HCT116 (cell line): ENCODE measurements around the gene EFR3B.

Source experiments
- EZH2 ChIP-seq: fragments of 200-600 bp; sonication (generic); IDR thresholded peaks from 2 replicates; pipeline ENCODE4 v1.6.1; 2017; ENCODE audit warnings: antibody characterized with exemption, mixed run types
- POLR2AphosphoS5 ChIP-seq: IDR thresholded peaks from 2 replicates; pipeline ENCODE4 v1.6.1; 2011; ENCODE audit warnings: mild to moderate bottlenecking, low read depth, low read length, moderate library complexity
- ZNF274 ChIP-seq: fragments of 200-500 bp; sonication (Bioruptor generic); IDR thresholded peaks from 2 replicates; pipeline ENCODE4 v1.6.1; 2014; ENCODE audit warnings: mild to moderate bottlenecking, low read depth, low read length, inconsistent platforms
- TF ChIP-seq, protein P1 (sequence below): IDR thresholded peaks from 2 replicates; pipeline ENCODE4 v1.6.1; 2012
- TF ChIP-seq, protein P2 (sequence below), 3 experiments: fragments of 200-600 bp in 1 of 3; sonication (generic) in 1 of 3; IDR thresholded peaks in 2 of 3; conservative IDR thresholded peaks in 1 of 3; 2 replicates each; pipeline ENCODE4 v1.5.1; 2012 to 2017; ENCODE audit warnings: low read depth in 2 of 3, low read length in 2 of 3, antibody characterized with exemption in 1 of 3, borderline replicate concordance in 1 of 3, control low read depth in 1 of 3, mild to moderate bottlenecking in 1 of 3, mixed read lengths in 1 of 3, mixed run types in 1 of 3, moderate library complexity in 1 of 3; ENCODE audit not compliant: insufficient read depth in 1 of 3

DNA sequence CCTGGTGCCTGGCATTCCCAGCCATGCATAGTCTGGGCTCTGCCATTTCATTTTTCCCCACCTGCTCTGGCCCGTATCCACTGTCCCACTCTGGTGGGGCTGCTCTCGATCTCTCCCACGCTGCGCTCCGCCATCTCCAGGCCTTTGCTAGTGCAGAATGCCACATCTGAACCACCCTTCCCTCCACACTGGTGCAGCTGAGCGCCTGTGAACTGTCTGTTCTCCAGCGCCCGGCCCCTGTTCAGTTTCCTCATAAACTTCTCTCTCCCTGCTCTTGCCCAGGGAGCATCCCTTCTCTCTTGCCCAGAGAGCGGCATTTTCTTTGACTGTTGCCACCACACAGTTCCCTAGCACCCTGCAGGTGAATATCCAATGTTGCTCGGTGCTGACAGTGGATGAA is 105.0 kb downstream of the EFR3B start:
- TF ChIP-seq POLR2AphosphoS5 (no peak), ZNF274 (no peak), EZH2 (no peak)
- TF ChIP-seq, protein P1, sequence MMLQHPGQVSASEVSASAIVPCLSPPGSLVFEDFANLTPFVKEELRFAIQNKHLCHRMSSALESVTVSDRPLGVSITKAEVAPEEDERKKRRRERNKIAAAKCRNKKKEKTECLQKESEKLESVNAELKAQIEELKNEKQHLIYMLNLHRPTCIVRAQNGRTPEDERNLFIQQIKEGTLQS: no peak
- TF ChIP-seq, protein P2, sequence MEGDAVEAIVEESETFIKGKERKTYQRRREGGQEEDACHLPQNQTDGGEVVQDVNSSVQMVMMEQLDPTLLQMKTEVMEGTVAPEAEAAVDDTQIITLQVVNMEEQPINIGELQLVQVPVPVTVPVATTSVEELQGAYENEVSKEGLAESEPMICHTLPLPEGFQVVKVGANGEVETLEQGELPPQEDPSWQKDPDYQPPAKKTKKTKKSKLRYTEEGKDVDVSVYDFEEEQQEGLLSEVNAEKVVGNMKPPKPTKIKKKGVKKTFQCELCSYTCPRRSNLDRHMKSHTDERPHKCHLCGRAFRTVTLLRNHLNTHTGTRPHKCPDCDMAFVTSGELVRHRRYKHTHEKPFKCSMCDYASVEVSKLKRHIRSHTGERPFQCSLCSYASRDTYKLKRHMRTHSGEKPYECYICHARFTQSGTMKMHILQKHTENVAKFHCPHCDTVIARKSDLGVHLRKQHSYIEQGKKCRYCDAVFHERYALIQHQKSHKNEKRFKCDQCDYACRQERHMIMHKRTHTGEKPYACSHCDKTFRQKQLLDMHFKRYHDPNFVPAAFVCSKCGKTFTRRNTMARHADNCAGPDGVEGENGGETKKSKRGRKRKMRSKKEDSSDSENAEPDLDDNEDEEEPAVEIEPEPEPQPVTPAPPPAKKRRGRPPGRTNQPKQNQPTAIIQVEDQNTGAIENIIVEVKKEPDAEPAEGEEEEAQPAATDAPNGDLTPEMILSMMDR (IDR thresholded peaks at IDR 0.05 in 2 of 3, conservative IDR thresholded peaks at IDR 0.05 in 1 of 3; ENCODE audit: borderline replicate concordance in 1 of 3, insufficient read depth in 1 of 3, low read depth in 2 of 3, low read length in 2 of 3): no peak
